Measurements from ENCODE around the gene NR4A2. TPM values are rescaled to one million over a fixed set of nuclear protein-coding genes. Genes with fewer than 3 reads are reported as not detected.
A peak's percentile ranks its signal among the peaks of the same experiment; 100 is the strongest.

NR4A2 gene
- total RNA-seq, 2 experiments from 2014 or later: 290 to 319 TPM

DNA sequence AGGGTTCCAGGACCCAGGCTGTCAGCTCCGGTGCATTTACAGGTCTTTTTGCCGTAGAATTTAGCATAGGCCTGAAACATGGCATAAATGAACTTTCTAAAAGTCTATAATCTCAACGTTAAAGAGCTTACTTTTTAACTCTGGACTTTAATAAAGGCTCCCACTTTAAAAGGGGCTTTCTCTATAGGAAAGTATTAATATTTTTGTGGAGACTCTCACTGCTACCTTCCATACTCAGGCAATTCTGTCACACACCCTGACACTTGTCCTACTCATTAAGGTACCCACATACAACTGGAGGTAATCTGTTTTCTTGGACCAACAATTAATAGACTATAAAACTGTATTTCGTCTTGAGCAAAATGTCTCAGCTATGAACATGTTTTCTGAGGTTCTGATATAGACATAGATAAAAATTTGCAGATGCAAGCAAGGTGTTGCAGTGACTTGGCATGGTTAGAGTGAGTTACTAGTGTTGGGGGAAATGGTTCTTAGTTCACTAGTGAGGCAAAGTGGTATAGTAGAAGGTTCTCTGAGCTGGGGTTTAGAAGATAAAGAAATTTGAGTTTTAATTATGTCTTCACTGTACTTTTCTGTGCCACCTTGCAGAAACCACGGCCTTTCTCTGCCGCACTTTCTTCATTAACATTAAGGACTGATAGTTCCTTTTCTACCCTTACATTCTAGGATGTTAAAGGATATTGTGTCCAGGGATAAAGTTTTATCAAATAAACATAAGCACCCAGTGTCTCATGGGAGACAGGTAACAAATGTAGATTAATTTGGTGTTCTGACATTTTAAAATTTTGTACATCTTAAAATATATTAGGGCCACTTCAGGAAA is 10.8 kb upstream of the NR4A2 start:
- DNase-seq (peak in 3 of 14 experiments; percentile 34 to 45 (median 43)), ATAC-seq (ENCODE audit: poor library complexity) (no peak)
- H3K27ac ChIP-seq (ENCODE audit: low read depth in 1 of 2, low read length in 2 of 2): peak overlapping the region; percentile 89 to 96
- Mint-ChIP-seq H3K27ac (peak overlapping the region; percentile 98), H3K9me3 (no peaks in the 10 kb centered on the region), H3K27me3 (no peaks in the 10 kb centered on the region), H3K36me3 (ENCODE audit: low read depth) (peaks cover 11% of the 10 kb centered on the region), H3K4me1 (ENCODE audit: low read depth) (peaks cover 49% of the 10 kb centered on the region), H3K4me3 (peak overlapping the region; percentile 90)
- H3K9me3 ChIP-seq (ENCODE audit: control insufficient read depth in 1 of 2, insufficient read depth in 1 of 2, low read length in 2 of 2): no peaks in the 10 kb centered on the region
- peaks cover 9% of the 10 kb centered on the region for H3K4me1 ChIP-seq (ENCODE audit: insufficient read depth, low read length)
- TF ChIP-seq, protein P1, sequence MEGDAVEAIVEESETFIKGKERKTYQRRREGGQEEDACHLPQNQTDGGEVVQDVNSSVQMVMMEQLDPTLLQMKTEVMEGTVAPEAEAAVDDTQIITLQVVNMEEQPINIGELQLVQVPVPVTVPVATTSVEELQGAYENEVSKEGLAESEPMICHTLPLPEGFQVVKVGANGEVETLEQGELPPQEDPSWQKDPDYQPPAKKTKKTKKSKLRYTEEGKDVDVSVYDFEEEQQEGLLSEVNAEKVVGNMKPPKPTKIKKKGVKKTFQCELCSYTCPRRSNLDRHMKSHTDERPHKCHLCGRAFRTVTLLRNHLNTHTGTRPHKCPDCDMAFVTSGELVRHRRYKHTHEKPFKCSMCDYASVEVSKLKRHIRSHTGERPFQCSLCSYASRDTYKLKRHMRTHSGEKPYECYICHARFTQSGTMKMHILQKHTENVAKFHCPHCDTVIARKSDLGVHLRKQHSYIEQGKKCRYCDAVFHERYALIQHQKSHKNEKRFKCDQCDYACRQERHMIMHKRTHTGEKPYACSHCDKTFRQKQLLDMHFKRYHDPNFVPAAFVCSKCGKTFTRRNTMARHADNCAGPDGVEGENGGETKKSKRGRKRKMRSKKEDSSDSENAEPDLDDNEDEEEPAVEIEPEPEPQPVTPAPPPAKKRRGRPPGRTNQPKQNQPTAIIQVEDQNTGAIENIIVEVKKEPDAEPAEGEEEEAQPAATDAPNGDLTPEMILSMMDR (IDR thresholded peaks at IDR 0.05): no peak
- intact Hi-C loops (cut with DNase I, micrococcal nuclease): loop anchor here in 1 of 2 experiments (10.0 kb wide), 1 partner anchor 961 kb away; no protein-coding TSS in a partner anchor
- no peaks in the 10 kb centered on the region for H3K36me3 ChIP-seq (ENCODE audit: insufficient read depth, low read length)
- no peaks in the 10 kb centered on the region for H3K27me3 ChIP-seq (ENCODE audit: control insufficient read depth in 1 of 2, insufficient read depth in 2 of 2, low read length in 2 of 2)
- peak overlapping the region; percentile 87 for H3K4me3 ChIP-seq (ENCODE audit: low read length)
- CTCF ChIA-PET: interaction anchor here (1.2 kb wide), 1 partner anchor 8 kb away, joined by 9 read pairs; no protein-coding TSS in a partner anchor
- POLR2A ChIA-PET: interaction anchor here (0.6 to 7.1 kb wide), 15 partner anchors 12 to 1533 kb away, joined by 3 to 143 read pairs (median 5); partner anchors contain the start of genes ACVR1, GPD2 and NR4A2

DNA sequence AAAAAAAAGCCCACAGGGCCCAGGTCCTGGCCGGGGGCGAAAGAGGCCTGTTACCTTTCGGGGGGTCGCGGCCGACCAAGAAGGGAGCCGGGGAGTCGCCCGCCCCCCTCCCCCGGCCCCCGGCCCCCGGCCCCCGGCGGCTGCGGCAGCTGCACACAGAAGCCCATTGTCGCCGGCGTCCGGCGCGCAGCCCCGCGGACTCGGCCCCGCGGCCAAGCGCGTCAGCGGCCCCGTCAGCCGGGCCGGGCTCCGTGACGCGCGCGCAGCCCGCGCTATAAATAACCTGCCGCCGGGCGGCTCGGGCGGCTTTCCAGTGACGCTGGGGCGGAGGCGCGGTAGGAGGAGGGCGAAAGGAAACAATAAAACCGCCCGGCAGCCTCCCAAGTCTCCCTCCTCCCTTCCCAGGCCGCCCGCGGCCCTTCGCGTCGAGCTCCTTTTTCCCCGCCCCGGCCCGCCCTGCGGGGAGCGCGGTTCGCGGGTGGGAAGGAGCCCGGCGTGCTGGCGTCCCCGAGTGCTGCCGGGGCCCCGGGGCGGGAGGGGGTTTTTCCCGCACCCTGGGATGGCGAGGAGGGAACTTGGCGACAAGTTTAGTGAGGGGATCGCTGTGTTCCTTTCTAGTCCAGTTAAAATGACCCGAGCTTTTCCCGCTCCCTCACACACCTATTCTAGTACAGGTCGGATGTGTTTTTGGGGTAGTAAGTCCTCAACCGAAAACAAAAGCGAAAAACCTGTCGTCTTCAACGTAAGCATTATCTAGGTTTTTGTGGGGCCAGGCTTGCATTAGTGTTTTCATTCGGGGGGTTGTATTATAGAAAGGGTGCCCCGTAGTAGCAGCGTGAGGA is 10.0 kb upstream of the NR4A2 start:
- peaks cover 9% of the 10 kb centered on the region for H3K4me1 ChIP-seq (ENCODE audit: insufficient read depth, low read length)
- peak; percentile 64 to 96 (median 82) for DNase-seq
- ChIA-PET POLR2A (interaction anchor here (0.6 to 7.1 kb wide), 15 partner anchors 11 to 1534 kb away, joined by 3 to 143 read pairs (median 5); partner anchors contain the start of genes ACVR1, GPD2 and NR4A2), CTCF (interaction anchor here (1.2 kb wide), 1 partner anchor 7 kb away, joined by 9 read pairs; no protein-coding TSS in a partner anchor)
- no peaks in the 10 kb centered on the region for H3K9me3 Mint-ChIP-seq
- ATAC-seq (ENCODE audit: poor library complexity): peak; percentile 57
- H3K27me3 ChIP-seq (ENCODE audit: control insufficient read depth in 1 of 2, insufficient read depth in 2 of 2, low read length in 2 of 2): no peaks in the 10 kb centered on the region
- peaks cover 49% of the 10 kb centered on the region for H3K4me1 Mint-ChIP-seq (ENCODE audit: low read depth)
- H3K36me3 ChIP-seq (ENCODE audit: insufficient read depth, low read length): no peaks in the 10 kb centered on the region
- intact Hi-C loops (cut with DNase I, micrococcal nuclease): loop anchor here in 1 of 2 experiments (10.0 kb wide), 1 partner anchor 962 kb away; no protein-coding TSS in a partner anchor
- H3K9me3 ChIP-seq (ENCODE audit: control insufficient read depth in 1 of 2, insufficient read depth in 1 of 2, low read length in 2 of 2): no peaks in the 10 kb centered on the region
- peak overlapping the region; percentile 98 for H3K27ac Mint-ChIP-seq
- H3K4me3 ChIP-seq (ENCODE audit: low read length): peak overlapping the region; percentile 87
- H3K27me3 Mint-ChIP-seq: no peaks in the 10 kb centered on the region
- H3K4me3 Mint-ChIP-seq: peak overlapping the region; percentile 99
- TF ChIP-seq, protein P1 (IDR thresholded peaks at IDR 0.05): no peak
- peak overlapping the region; percentile 99 for H3K27ac ChIP-seq (ENCODE audit: low read depth in 1 of 2, low read length in 2 of 2)
- H3K36me3 Mint-ChIP-seq (ENCODE audit: low read depth): peaks cover 11% of the 10 kb centered on the region
